Fibroblast of skin of abdomen (primary cell): ENCODE results near the gene SLC25A22. TPM values are rescaled to one million over a fixed set of nuclear protein-coding genes. Genes with fewer than 3 reads are reported as not detected.

Source experiments
- DNase-seq: peaks from one replicate; pipeline ENCODE4 v3.0.0-alpha.2; 2013
- polyA plus RNA-seq, 2 experiments: library from polyadenylated mRNA; unstranded; fragments of 120-200 nt; gene quantifications; one replicate each; pipeline ENCODE4 v1.2.1, GENCODE V29; 2013; ENCODE audit not compliant: insufficient read length in 2 of 2

SLC25A22 gene
- polyA plus RNA-seq (2013, experiment 1 of 2; ENCODE audit: insufficient read length), result 13.7 TPM
- 16.3 TPM for polyA plus RNA-seq (2013, experiment 2 of 2; ENCODE audit: insufficient read length)

- peak; percentile 76 for DNase-seq
Measured at GRCh38 chr11:798093-798713, at the start of gene SLC25A22. Gene SLC25A22, minus strand, starts transcription at chr11:798281. Its CDS starts 3,275 bp downstream, at chr11:795006.

DNA sequence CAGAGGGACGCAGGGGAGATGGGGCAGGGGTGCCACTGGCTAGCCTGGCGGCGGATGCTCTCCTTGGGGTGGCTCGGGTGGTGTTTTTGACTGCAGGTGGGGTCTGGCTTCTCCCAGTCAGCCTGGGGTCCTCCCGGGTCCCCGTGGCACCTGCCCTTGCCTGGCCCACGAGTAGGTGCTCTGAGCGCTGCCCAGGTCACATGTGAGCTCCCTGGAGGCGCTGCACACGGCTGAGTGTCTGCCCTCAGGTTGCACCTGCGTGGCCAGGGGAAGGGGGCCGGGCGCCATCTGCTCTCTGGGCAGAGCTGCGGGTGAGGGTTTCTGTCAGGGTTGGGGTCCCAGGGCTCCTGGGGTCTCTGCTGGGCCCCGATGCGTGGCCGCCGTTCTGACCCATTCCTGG lies 49.8 kb upstream of the SLC25A22 start:
- no peak for DNase-seq

DNA sequence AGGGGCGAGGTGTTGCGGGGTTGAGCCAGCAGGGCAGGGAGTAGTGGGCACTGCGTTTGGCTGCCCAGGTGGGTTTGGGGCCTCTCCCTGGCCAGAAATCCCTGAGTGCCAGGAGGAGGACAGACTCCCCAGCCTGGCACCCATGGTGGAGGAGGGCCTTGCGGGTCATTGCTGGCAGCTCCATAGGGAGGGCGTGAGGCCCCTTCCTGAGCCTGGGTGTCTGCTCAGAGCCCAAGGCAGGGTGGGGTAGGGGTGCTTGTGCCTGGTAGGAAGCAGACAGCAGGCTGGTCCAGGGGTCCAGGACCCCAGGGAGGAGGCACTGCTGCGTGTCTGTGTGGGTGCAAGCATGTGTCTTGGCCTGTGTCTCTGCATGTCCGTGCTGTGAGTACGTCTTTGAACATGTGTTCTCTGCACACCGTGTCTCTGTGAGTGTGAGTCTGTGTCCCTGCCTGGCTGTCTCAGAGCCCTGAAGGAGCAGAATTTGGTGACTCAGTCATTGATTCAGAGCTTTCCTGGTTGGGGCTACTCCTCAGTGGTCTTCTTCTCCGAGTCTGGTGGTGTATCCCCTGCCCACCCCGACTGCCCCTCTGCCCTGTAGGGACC lies 48.5 kb upstream of the SLC25A22 start:
- peak; percentile 33 for DNase-seq

GRCh38 chr11:845872-846495 lies 47.9 kb upstream of the SLC25A22 start:
- DNase-seq, result peak; percentile 43

- peak; percentile 89 for DNase-seq
Measured at GRCh38 chr11:844693-845644, 46.9 kb upstream of the SLC25A22 start.

- DNase-seq, result peak; percentile 96
Measured at GRCh38 chr11:843818-844692, 46.0 kb upstream of the SLC25A22 start.

DNA sequence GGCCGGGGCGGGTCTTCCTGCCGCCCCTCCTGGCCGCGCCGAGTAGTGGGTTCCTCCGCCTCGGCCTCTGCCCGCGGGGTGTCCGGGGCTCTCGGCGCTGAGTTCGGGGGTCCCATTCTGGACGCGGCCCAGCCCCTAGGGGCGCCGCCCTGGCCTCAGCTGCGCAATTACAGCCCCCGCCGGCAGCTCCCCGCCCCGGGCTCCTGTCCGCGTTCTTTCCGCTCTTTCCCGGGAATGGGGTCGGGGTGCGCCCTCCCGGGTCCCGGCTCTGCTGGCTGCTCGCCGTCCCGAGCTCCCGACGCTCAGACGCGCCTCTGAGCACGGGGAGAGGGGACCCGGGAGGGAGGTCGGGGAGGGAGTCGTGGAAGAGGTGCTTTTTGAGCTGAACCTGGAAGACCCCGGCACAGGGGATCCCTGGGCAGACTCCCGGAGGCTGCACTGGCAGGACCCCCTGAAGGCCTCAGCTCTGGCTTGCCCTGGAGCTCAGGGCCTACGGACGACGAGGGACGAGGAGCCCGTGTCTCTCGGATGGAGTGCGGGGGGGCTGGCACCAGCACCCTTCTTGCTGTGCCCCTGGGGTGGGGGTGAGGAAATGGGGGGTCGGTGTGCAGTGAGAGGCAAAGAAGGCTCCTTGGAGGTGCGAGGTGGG lies 45.1 kb upstream of the SLC25A22 start:
- DNase-seq, result no peak

DNA sequence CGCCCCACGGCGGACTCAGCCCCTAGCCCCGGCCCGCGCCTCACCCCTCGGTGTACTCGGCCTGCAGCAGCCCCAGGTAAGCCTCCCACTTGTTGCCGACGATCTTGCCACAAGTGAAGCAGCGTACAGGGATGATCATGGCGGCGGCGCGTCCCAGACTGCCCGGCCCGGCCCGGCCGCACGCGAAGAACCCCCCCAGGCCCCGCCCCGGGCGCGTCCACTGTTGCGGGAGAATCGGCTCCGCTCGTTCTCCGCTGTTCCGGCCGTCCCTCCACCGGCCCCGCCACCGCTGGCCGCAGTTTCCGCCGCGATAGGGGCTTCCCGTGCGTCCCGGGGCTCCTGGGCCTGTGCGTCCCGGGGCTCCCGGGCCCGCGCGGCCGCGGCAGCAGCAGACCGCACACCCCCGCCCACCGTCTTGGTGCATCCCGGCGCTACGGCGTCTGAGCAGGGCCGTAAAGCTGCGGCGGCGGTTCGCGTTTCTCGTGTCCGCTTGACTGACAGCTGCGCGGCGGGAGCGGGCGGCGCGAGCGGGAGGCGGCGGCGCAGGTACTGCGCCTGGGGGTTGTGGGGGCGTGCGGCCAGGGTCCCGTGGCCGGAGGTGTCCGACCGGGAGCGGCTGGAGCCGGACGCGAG lies 44.4 kb upstream of the SLC25A22 start, which contains the start of the genes POLR2L and TSPAN4:
TSS of gene POLR2L (minus strand) at position 160 of the 633 bp plus-strand sequence. CDS start at position 139, 21 bp downstream.
TSS of gene TSPAN4 (plus strand) at position 483 of the 633 bp plus-strand sequence. CDS start 7,453 bp downstream, outside the sequence.
- DNase-seq, result peak; percentile 89

DNA sequence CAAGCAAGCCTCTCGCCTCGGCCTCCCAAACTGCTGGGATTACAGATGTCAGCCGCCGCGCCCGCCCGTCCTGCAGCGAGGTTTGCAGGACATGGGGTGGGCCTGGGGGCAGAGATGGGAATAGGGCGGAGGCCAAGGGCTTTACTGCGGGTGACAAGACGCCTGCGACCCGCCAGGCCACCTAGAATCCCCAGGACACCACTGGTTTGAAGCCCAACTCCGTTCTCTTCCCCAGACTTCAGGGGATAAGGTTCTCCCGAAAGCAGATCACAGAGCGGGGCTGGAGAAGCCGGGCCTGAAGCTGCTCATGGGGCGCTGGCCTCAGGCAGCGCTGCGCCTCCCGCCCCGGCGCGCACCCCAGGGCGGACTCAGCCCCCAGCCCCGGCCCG lies 43.9 kb upstream of the SLC25A22 start:
- DNase-seq, result no peak

- DNase-seq, result no peak
Measured at GRCh38 chr11:839875-840617, 42.0 kb upstream of the SLC25A22 start.

- DNase-seq, result no peak
Measured at GRCh38 chr11:839280-839623, 41.2 kb upstream of the SLC25A22 start.

DNA sequence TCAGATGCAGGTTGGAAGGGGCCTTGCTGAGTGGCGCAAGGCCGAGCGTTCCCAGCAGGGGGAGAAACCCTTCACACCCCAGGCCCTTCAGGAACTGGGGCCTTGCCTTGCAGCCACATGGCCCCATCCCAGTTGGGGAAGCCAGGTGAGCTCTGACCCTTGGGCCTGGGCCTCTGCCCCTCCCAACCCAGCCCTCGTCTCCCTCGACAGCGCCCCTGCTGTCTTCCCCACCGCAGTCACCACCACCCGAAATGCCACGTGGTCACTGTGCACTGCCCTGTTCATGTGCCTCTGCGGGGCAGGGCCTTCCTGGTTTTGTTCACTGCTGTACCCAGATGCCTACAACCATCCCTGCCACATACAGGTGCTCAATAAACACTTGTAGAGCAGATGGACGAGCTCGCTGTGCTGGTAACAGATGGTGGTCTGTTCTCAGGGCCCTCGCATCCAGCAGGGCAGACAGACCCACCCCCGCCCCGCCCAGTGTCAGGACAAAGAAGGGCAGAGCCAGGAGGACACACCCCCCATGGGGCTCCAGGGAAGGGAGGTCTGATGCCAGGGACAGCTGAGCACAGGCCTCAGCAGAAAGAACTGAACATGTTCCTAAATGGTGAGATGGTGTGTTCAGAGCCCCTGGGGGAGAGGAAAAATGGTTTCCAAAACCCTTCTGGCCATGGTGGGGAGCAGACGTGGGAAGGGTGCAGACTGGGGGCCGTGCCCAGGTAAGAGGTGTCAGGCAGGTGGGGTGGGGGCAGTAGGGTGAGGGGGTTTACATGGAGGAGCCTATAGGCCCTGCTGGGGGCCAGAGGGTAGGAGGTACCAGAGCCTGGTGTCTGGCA lies 40.6 kb upstream of the SLC25A22 start:
- DNase-seq, result no peak

DNA sequence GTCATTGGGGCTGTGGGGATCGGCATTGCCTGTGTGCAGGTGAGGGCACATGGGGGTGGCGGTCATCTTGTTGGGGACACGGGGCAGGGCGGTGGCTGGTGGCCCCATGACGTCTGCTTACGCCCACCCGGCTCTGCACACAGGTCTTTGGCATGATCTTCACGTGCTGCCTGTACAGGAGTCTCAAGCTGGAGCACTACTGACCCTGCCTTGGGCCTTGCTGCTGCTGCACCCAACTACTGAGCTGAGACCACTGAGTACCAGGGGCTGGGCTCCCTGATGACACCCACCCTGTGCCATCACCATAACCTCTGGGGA lies 39.9 kb upstream of the SLC25A22 start:
- DNase-seq, result no peak

- DNase-seq, result no peak
Measured at GRCh38 chr11:837189-837989, 39.3 kb upstream of the SLC25A22 start.

DNA sequence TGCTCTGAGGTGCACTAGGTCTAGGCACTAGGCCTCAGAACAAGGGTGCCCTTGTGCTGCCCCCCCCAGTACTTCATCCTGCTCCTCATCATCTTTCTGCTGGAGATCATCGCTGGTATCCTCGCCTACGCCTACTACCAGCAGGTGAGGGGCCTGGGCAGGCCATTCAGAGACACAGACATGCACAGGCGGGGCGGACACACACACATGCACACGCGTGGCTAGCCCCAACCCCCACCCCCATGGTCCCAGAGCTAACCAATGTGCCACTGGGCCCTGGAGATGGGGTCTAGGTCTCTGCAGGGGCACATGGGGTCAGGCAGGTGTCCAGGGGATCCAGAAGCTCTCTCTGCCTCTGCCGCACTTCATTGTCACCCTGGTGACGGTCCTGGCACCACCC lies 38.6 kb upstream of the SLC25A22 start:
- DNase-seq, result no peak

DNA sequence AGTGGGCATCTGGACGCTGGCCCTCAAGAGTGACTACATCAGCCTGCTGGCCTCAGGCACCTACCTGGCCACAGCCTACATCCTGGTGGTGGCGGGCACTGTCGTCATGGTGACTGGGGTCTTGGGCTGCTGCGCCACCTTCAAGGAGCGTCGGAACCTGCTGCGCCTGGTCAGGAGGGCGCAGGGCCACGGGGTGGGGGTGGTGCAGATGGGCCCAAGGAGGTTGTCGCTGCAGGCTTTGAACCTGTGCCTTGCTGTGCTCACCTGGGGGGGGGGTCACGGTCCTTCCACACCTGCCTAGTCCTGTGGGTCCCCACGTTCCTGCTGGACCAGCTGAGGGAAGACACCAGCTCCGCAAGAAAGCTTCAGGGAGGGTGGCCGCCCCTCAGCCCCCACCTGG lies 38.2 kb upstream of the SLC25A22 start:
- DNase-seq, result no peak

DNA sequence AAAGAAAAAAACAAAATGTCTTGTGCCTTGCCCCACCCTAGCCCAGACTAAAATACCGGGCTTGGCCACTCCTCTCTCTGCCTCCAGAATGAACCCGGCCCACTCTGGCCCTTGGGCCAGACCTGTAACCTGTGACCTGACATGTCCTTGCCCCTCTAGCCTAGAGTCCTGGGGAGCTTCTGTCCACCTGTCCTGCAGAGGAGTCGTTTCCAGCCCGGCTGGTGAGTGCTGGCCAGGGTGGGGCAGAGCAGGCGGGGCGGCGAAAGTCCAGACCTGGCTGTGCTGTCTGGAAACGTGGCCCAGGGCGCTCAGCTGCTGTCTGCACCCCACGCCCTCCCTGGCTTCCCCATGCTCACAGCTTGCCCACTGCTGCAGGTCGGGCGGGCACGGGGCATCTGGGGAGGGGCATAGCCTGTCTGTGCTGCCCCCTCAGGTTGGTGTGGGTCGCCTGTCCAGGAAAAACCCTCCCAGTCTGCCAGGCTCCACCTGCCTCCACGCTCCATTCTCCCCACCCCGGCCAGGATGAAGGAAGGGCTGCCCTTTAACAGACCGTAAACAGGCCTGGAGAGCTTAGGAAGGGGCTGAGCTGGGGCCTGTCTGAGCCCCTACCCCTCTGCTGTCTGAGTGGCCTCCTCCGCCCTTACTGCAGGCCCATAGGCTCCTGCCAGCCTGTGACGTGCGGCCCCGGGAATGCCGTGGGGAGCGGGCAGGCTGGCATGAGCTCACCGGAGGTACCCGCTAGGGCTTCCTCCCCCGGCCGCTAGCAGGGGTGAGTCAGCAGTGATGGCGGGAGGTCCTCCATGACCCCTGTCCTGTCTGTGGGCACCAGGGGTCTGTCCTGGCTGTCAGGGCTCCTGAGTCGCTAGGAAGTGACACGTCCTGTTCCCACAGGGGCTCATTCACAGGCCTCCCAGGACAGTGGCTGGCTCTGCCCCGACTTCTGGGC lies 36.6 kb upstream of the SLC25A22 start:
- peak; percentile 45 for DNase-seq
